GM19043 (cell line): ENCODE data around the gene SKI.
"Not testable (repeated sequence)": the region's sequence is repeated elsewhere in the genome, so short reads cannot be mapped to it uniquely, and the experiment has no call there.

ENCODE experiments used
- ATAC-seq: cut with Tn5 transposase; IDR thresholded peaks from one replicate; pipeline ENCODE4 v1.9.1; 2021; ENCODE audit warnings: low read depth; ENCODE audit not compliant: unreplicated experiment

Gene SKI

DNA sequence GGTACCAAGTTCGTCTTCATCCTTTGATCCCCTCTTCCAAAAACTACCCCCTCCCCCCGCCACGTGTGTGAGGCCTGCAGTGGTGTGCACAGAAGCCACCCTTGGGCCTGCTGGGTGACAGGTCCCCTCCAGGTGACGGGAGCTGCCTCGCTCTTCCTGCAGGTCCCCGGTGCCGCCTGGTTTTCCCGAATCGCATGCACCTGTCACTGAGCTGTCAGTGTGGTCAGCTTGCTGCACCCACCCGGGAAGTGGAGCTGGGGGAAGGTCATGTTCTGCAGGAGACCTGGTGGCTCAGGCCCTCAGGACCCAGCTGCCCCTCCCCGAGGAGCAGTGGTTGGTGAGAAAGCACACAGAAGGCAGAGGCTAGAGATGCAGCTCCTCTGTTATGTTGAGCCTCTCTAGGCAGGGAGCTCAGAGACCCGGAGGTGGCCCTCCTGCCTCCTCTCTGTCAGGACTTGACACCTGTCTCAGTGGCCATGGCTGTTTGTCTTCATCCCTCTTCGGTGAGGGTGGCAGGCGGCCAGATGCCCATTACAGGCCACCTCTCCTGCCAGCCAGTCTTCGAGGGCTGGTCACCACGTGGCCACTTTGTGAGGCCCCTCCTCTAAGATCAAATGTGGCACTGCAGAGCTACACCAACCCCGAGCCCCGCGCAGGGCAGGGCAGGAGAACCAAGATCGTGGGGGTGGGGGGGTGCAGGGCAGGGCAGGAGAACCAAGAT is 60.9 kb downstream of the SKI start:
- no peak for ATAC-seq

DNA sequence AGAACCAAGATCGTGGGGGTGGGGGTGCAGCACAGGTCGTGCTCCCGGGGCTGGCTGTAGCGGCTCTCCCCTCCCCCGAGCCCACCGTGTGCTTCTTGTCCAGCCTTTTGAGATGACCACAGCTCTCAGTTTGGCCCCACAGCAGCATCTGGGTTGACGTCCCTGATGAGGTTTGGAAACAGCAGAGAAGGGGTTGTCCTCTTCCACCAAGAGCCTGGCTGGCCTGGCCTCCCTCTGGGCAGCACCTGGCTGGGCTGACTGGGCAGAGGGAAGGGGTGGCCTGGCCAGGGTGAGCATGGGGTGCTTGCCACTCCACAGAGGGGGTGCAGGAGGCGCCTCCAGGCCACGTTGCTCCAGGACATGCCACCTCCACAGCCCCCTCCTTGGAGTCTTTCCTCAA is 61.5 kb downstream of the SKI start:
- no peak for ATAC-seq

DNA sequence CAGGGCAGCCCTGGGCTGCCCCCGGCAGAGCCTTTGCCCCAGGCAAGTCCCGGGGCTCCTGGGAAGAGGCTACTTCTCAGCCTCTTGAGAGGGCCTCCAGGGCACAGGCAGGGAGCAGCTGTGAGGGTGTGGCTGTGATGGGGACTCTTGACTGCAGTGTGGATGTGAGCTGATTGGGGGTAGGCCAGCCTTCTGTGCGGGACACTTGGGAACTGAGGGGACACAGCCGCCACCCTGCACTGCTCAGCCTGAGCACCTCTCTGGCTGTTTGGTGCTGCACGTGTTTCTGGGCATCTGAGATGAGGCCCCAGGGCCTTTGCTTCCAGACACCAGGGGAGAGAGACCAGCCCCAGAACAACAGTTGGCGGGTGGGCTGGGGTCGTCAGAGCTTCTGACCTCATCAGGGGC is 62.1 kb downstream of the SKI start:
- ATAC-seq, result peak; percentile 18

DNA sequence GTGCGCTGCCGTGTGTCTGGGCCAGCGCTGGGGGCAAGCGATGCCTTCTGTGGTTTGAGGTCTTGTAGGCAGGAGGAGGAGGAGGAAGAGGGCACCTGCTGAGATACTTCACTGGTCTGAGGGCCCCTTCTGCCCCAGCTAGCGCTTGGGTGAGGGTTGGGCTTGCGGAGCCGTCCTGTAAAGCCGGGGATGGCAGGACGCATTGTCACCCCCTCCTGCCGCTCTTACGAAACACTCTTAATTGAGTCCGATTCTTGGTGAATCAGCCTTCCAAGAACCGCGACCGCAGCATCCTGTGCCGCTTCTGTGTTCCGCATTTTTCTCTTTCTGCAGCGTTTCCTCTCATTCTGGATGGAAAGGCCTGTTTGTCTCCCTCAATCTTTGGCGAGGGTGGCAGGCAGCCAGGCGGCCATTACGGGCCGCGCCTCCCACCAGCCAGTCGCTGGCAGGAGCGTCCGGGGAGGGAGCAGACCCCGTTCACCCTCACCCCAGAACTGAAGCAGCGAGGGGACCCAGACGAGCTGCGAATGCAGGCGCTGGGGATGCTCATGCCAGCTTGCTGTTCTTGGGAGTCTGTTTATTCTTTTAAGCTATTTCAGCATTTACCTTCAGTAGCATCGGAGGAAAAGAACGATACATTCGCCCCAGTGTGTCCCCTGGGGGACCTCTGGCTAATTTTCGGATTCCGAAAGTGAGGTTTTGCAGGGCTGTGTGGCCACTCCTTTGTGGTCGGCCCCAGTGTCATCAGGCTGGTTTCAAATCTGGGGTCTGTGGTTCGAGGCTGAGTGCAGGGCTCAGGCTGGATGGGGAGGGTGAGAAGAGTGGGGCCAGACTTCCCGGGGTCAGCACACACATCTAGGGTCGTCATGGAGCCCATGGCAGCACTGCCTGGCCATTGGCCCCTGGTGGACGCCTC is 62.7 kb downstream of the SKI start:
- peak; percentile 52 for ATAC-seq

DNA sequence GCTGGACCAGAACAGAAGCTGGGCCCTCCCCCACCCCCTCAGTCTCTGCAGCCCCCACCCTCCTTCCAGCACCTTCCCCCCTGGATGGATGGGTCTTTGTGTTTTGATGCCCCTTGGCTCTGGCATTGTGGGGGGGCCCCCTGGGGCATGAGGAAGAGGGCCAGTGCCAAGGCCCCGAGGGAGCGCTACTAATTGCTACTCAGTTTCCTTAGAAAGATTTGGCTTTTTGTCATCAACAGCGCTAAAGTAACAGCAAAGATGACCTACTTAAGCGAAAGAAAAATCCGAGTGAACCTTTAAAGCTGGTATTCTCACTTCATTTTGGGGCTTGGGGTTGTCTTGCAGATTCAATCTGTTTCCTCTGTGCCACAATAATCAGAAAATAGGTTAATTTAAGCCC is 63.5 kb downstream of the SKI start:
- no peak for ATAC-seq

DNA sequence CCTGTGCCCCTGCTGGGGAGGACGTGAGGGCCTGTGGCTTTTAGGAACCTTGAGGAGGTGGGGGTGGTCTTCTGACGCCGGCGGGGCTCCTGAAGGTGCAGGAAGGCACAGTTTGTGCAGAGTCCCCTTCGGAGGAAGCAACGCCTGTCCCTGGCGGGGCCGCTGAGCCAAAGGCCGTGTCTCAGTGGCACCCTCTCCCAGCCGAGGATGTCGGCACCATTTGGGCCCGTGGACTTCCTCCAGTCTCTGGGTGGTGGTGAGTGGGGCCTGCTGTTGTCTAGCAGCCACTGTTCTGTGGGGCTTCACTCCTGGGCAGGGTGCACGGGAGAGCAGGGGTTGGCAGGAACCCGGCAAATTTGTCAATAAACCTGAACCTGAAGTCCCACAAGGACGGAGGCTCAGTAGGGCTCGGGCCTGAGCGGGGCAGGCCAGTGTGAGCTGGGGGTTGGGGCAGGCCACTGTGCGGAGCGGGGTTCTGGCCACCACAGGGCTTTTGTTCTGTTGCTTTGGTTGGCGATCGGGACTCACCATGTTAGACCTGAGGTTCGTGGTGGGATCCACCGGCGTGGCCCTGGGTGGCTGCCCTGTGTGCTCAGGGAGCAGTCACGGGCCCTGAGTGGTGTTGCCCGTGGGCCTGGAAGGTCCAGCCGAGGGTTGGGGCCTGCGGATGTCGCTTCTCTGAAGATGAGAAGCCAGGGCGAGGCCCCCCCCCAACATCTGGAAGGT is 64.8 kb downstream of the SKI start:
- ATAC-seq, result no peak

DNA sequence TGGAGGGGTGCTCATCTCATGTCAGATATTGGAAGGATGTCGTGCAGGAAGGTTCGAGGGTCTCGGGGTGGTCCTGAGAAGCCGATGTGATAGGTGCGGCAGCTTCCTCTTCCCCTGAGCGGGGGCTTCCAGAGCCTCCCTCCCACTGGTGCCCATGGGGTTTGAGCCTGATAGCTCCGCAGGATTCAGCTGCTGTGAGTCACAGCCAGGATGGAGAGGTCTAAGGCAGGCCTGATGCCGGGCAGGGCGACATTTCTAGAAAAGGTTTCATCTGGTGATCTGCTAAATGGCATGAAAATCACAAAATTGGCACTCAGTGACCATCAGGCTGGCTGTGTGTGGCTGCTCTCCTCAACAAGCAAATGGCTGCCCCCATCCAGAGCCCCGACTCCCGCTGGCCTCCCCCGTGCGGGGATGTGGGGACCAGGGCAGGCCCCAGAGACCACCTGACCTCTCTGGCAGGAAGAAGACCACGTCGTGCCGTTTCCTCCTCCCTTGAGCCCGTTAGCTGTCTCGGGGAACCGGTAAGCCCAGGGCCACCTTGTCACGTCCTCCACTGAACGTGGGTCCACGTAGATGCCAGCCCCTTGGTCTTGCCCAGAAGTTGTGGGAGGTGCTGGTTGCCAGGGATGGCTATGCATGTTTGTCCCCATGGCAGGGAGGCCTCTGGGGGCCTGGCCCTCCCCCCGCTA is 66.1 kb downstream of the SKI start:
- no peak for ATAC-seq

DNA sequence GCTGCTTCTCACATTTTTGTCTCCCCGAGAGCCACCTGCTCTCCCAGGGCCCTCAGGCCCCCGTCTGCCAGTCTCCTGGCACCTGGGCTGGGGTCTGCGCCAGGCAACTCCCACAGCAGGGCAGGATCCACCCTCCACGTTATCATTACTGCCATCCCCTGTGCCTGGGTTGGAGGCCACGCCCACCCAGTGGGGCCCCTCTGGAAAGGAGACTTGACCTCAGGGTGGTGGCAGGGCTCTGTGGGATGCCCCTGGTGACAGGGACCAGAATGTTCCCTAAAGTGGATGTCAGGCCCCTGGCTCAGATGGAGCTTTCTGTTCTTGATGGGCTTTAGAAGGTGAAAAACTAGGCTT is 66.6 kb downstream of the SKI start:
- ATAC-seq, result no peak

DNA sequence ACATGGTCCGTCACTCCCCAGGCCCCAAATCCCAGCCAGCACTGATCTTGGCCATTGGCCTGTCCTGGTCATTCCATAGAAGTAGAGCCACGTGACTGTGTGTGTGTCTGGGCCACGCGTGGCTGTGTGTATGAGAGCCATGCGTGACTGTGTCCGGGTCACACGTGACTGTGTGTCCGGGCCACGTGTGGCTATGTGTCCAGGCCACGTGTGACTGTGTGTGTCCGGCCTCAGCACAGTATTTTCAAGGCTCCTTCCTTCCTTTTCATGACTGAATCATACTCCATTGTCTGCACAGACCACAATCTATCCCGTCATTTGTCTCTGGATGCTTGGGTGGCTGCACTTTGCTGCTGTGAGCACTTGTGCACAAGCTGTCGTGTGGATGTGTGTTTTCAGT is 67.4 kb downstream of the SKI start:
- no peak for ATAC-seq

DNA sequence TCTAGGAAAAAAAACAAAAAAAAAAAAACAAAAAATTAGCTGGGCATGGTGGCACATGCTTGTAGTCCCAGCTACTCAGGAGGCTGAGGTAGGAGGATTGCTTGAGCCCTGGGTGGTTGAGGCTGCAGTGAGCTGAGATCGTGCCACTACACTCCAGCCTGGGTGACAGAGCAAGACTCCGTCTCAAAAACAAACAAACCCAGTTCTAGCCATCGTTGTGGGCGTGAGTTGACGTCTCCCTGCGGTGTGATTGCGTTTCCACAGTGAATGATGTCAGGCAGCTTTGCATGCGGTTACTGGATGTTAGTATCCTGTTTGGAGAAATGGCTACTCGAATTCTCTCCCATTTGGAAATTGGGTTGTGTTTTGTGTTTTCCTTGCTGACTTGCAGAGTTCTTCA is 68.1 kb downstream of the SKI start:
- not testable (repeated sequence) for ATAC-seq

DNA sequence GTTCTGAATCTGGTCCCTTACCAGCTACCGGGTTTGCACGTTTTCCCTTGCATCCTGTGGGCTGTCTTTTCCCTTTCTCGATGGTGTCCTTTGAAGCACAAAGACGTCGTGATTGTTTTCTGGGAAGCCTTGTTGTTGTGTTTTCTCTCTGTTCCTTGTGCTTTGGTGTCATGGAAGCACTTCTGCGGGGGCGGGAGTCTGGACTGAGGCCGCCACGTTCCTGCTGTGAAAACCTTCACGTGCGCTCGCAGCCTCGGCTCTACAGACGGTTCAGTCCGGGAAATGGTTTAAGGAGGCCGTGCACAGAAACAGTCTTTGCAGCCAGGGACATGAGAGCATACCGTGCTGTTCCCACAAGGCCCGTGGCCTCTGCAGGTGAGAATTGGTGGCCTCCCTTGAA is 68.5 kb downstream of the SKI start:
- ATAC-seq, result no peak

DNA sequence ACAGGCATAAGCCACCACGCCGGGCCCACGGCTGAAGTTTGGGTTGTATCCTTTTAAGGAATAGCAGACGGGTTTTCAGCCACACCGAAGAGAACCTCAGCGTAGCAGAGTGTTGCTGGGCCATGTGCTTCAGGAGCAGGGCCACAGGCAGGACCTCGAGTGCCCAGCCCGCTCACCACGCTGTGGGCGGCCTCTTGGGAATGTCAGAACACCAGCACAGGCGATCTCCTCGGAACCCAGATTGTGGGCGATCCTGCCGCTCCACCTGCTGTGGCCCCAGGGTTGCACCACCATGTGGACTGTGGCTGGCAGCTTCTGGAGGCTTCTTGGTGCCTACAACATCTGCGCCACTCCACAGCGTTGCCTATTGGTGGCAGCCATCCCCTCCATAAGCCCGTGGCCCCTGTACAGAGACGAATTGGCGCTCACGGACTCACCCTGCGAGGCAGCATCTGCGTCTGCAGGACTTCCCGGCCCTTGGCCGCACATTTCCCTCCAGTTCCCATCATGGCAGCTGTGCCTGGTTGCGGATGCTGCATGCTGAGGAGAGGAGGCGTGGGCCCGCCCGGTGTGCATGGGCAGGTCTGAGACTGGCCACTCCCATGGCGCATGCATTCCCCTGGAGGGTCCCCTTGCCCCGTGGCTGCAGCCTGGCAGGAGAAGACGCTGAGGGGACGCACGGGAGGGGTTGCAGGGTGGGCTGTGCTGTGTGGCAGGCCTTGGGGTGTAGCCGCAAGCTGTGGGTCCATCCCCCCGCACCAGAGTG is 69.3 kb downstream of the SKI start:
- no peak for ATAC-seq

DNA sequence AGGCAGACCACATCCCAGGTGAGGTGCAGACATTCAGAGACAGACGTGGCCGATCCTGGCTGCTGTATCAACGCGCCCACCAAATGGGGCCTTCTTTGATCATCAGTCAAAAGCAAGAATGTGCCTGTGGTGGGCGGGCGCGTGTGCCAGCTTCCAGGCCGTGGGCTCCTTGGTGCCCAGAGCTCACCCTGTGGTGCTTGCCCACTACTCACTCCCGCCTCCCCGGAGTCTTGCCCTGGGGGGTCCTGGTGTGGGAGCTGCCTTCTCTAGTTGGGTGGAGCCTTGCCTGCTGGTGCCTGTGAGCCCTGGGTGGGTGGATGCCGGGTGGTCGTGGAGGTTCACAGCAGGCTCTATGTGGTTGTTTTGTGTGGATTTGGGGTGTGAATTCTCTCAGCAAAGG is 70.6 kb downstream of the SKI start:
- ATAC-seq, result no peak

DNA sequence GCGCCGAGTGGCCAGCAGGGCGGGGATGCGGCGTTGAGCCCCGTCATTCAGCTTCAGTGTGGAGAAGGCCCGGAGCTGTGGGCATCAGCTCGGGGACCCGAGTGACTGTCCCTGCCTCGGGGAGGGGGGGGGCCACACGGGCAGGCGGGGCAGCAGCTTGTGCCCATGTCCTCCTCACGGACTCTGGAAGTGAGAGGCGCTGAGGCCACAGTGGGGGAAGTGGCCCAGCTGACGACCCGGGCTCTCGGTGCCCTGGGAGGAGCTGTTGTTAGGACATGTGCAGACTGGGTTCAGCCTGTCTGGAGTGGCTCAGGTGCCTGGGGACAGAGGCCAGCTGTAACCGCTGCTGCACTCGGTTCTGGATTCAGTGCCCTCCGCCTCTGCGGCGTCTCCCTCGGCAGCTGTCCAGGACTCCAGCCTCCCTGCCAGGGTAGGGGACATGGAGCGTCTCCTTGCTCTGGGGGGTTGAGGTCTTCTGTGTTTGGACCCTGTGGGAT is 71.1 kb downstream of the SKI start:
- ATAC-seq, result no peak

DNA sequence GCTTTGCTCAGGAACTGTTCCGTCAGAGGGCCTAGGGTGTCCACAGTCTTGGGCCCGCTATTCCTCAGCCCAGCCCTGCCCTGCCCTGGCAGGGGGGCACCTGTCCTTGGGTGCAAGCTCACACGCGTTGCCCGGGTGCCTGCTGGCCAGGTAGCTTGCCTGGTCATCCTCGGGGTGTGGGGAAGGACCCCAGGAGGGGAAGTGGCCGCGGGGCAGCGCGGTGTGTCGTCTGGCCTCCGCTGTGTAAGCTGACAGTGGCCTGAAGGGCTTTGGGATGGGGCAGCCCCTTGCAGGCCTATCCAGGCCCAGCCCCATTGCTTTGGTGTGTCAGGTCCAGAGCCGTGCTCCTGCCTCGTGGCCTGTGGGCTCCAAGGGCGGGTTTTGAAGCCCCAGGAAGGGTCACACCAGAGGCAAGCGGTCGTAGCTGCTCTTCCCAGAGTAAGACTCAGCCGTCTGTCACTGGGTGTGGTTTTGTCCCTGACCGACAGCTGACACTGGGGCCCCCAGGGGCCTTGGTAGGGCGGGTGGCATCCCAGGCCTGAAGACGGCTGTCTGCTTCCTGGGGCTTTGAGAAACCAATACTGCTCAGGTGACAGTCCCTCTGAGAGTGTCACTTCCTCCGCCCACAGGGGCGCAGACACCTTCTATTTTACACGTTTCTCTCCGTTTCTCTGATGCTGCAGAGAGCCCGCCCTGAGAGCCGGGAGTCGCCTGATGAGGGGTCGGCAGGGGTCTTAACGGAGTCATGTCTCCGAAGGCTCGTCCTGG is 72.1 kb downstream of the SKI start:
- peak; percentile 84 for ATAC-seq

DNA sequence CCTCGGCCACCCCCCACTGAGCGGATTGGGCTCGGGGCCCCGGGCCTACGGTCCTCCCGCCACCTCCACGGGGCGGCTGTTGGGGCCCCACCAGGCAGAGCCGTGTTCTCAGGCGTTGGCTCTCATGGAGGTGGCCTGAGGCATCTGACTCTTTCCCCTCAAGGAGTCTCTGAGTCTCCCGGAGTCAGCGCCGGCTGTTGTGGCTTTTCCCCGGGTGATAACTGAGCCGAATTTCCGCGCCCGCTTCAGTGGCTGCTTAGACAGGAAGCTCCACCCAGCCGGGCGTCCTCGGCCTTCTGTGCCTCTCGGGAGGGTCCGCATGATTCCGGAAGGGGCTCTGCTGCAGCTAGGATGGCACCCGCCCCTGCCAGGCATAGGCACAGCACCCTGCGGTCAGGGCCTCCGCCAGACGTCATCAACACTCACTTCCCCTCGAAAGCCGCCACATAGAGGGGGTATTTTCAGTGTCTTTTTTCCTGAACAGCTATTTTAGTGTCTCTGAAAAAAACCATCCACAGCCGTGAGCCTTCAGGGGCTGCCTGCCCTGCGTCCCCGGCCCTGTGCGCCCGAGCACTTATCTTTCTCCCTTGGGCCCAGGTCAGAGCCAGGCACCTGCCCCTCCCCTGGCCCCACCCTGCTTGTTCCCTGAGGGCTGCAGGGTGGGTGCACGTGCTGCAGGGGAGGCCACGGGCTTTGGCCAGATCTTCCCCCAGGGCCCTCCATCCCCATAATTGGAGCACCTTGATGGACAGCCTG is 72.9 kb downstream of the SKI start:
- peak; percentile 30 for ATAC-seq

DNA sequence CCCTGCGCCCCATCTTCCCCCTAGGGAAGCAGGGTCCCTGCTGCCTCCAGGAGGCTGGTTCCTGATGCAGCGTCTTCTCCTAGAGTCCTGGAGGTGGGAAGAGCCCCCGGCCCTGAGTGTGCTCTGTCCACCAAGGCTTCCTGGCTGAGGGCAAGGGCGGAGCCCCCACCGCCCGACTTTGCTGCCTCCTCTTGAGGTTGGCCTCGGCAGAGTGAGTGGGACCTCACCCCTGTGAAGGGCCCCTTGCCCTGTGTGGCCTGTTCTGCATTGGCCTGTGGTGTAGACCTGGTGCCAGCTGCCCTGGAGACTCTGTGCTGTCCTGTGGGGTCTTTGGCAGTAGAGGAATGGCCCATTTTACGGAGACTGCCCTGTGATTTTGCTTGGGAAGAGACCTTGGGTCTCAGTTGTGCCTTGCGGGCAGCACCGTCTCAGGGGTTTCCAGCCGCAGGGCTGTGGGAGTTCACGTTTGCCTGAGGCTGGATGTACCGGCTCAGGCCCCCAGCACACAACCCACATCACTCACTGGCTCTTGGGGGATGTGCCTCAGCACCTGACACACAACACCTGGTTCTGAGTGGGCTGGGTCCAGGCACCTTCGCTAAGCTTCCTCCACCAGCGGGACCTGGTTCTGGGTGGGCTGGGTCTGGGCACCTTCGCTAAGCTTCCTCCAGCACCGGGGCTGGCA is 73.6 kb downstream of the SKI start:
- ATAC-seq, result no peak
